Neural progenitor cell (in vitro differentiated cells): ENCODE data around the gene SRSF1.

Experiments used
- EZH2 ChIP-seq: fragments of 200-600 bp; sonication (generic); IDR thresholded peaks from 2 replicates; pipeline ENCODE4 v1.6.1; 2017; ENCODE audit warnings: antibody characterized with exemption, mild to moderate bottlenecking, moderate library complexity
- EZH2phosphoT487 ChIP-seq: fragments of 200-600 bp; sonication (generic); IDR thresholded peaks from 2 replicates; pipeline ENCODE4 v1.6.1; 2017; ENCODE audit warnings: antibody characterized with exemption
- TF ChIP-seq, protein P1 (sequence below): fragments of 200-600 bp; sonication (generic); IDR thresholded peaks from 2 replicates; pipeline ENCODE4 v1.5.1; 2017; ENCODE audit warnings: antibody characterized with exemption, mild to moderate bottlenecking

- no peak for TF ChIP-seq EZH2
- TF ChIP-seq EZH2phosphoT487 = no peak
- TF ChIP-seq, protein P1, sequence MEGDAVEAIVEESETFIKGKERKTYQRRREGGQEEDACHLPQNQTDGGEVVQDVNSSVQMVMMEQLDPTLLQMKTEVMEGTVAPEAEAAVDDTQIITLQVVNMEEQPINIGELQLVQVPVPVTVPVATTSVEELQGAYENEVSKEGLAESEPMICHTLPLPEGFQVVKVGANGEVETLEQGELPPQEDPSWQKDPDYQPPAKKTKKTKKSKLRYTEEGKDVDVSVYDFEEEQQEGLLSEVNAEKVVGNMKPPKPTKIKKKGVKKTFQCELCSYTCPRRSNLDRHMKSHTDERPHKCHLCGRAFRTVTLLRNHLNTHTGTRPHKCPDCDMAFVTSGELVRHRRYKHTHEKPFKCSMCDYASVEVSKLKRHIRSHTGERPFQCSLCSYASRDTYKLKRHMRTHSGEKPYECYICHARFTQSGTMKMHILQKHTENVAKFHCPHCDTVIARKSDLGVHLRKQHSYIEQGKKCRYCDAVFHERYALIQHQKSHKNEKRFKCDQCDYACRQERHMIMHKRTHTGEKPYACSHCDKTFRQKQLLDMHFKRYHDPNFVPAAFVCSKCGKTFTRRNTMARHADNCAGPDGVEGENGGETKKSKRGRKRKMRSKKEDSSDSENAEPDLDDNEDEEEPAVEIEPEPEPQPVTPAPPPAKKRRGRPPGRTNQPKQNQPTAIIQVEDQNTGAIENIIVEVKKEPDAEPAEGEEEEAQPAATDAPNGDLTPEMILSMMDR = no peak
Observed at GRCh38 chr17:58056476-58056875, 49.4 kb upstream of the SRSF1 start.
